Inferior parietal cortex (tissue), 1 donor: ENCODE data around the gene AHI1.

Experiments used
- DNase-seq: peaks from one replicate; pipeline ENCODE4 v3.0.0-alpha.2; 2016; ENCODE audit errors: extremely low spot score

Gene AHI1

GRCh38 chr6:135296715-135297114 lies 200.8 kb downstream of the AHI1 start:
- DNase-seq = no peak

GRCh38 chr6:135295085-135295484 lies 202.5 kb downstream of the AHI1 start:
- DNase-seq = no peak

GRCh38 chr6:135291288-135292076 lies 206.1 kb downstream of the AHI1 start:
- no peak for DNase-seq

GRCh38 chr6:135289816-135290215 lies 207.7 kb downstream of the AHI1 start:
- no peak for DNase-seq

- DNase-seq = no peak
These were observed 210.5 kb downstream of the AHI1 start for GRCh38 chr6:135286962-135287538.

GRCh38 chr6:135285165-135285564 lies 212.4 kb downstream of the AHI1 start:
- DNase-seq = no peak

- DNase-seq = no peak
These were observed 213.6 kb downstream of the AHI1 start for GRCh38 chr6:135283926-135284325.

GRCh38 chr6:135282395-135282794 lies 215.1 kb downstream of the AHI1 start:
- no peak for DNase-seq

- DNase-seq = no peak
These were observed 215.6 kb downstream of the AHI1 start for GRCh38 chr6:135281964-135282363.

- peak; percentile 32 for DNase-seq
These were observed 216.3 kb downstream of the AHI1 start for GRCh38 chr6:135281227-135281626.

GRCh38 chr6:135280375-135281136 lies 217.0 kb downstream of the AHI1 start:
- no peak for DNase-seq

GRCh38 chr6:135277422-135277821 lies 220.1 kb downstream of the AHI1 start:
- DNase-seq = no peak

GRCh38 chr6:135274561-135275293 lies 222.8 kb downstream of the AHI1 start:
- DNase-seq = no peak

GRCh38 chr6:135271626-135272025 lies 225.9 kb downstream of the AHI1 start:
- DNase-seq = no peak

GRCh38 chr6:135270676-135271536 lies 226.6 kb downstream of the AHI1 start:
- no peak for DNase-seq

- DNase-seq = no peak
These were observed 228.1 kb downstream of the AHI1 start for GRCh38 chr6:135269481-135269891.

- DNase-seq = no peak
These were observed 228.8 kb downstream of the AHI1 start for GRCh38 chr6:135268740-135269139.

GRCh38 chr6:135268263-135268662 lies 229.3 kb downstream of the AHI1 start:
- DNase-seq = no peak

- DNase-seq = no peak
These were observed 230.5 kb downstream of the AHI1 start for GRCh38 chr6:135267085-135267484.

GRCh38 chr6:135266675-135267074 lies 230.9 kb downstream of the AHI1 start:
- no peak for DNase-seq

GRCh38 chr6:135265278-135265677 lies 232.3 kb downstream of the AHI1 start:
- DNase-seq = no peak
